MM.1S (cell line): ENCODE results near the gene OGFOD1.

ENCODE experiments used
- DNase-seq: peaks from one replicate; pipeline ENCODE4 v3.0.0-alpha.2; 2015
- H2AFZ ChIP-seq: fragments of 300-600 bp; sonication (generic); 2 replicates; pipeline ENCODE4 v1.6.0; 2016; ENCODE audit warnings: antibody characterized with exemption, low read length
- H3F3A ChIP-seq: fragments of 300-600 bp; sonication (generic); 2 replicates; pipeline ENCODE4 v1.6.1; 2016; ENCODE audit warnings: mild to moderate bottlenecking, antibody characterized with exemption, low read length, moderate library complexity, mixed read lengths; ENCODE audit not compliant: insufficient read depth
- H3K27ac ChIP-seq: fragments of 300-600 bp; sonication (generic); 2 replicates; pipeline ENCODE4 v1.5.1; 2016; ENCODE audit warnings: mild to moderate bottlenecking, low read length
- H3K27me3 ChIP-seq: fragments of 300-600 bp; sonication (generic); replicated peaks from 2 replicates; pipeline ENCODE4 v1.6.0; 2016; ENCODE audit warnings: low read length; ENCODE audit not compliant: insufficient read depth
- H3K36me3 ChIP-seq: fragments of 300-600 bp; sonication (generic); replicated peaks from 2 replicates; pipeline ENCODE4 v1.6.1; 2016; ENCODE audit warnings: mild to moderate bottlenecking, low read length, mixed read lengths; ENCODE audit not compliant: insufficient read depth
- H3K4me1 ChIP-seq: fragments of 300-600 bp; sonication (generic); 2 replicates; pipeline ENCODE4 v1.6.1; 2016; ENCODE audit warnings: low read length, mixed read lengths
- H3K4me2 ChIP-seq: fragments of 300-600 bp; sonication (generic); 2 replicates; pipeline ENCODE4 v1.6.0; 2016; ENCODE audit warnings: low read depth, low read length
- H3K4me3 ChIP-seq: fragments of 300-600 bp; sonication (generic); 2 replicates; pipeline ENCODE4 v1.5.1; 2016; ENCODE audit warnings: low read length, mixed read lengths
- H3K79me2 ChIP-seq: fragments of 300-600 bp; sonication (generic); 2 replicates; pipeline ENCODE4 v1.6.1; 2016; ENCODE audit warnings: mixed run types, low read length, mixed read lengths
- H3K9ac ChIP-seq: fragments of 300-600 bp; sonication (generic); 2 replicates; pipeline ENCODE4 v1.6.1; 2016; ENCODE audit warnings: low read length, mixed read lengths
- H3K9me2 ChIP-seq: fragments of 300-600 bp; sonication (generic); replicated peaks from 2 replicates; pipeline ENCODE4 v1.6.1; 2016; ENCODE audit warnings: mild to moderate bottlenecking, low read length, mixed read lengths; ENCODE audit not compliant: insufficient read depth
- H3K9me3 ChIP-seq: fragments of 300-600 bp; sonication (generic); replicated peaks from 2 replicates; pipeline ENCODE4 v1.6.1; 2016; ENCODE audit warnings: mild to moderate bottlenecking, low read length, mixed read lengths; ENCODE audit not compliant: insufficient read depth
- H4K20me1 ChIP-seq: fragments of 300-600 bp; sonication (generic); 2 replicates; pipeline ENCODE4 v1.6.1; 2016; ENCODE audit warnings: mild to moderate bottlenecking, low read length, moderate library complexity, mixed read lengths; ENCODE audit not compliant: insufficient read depth
- CTCF ChIP-seq: fragments of 300-600 bp; sonication (generic); IDR thresholded peaks from 2 replicates; pipeline ENCODE4 v1.5.1; 2016; ENCODE audit warnings: antibody characterized with exemption, low read length, mixed read lengths
- EZH2 ChIP-seq: fragments of 300-600 bp; sonication (generic); optimal IDR thresholded peaks from 2 replicates; pipeline ENCODE3; 2017; ENCODE audit warnings: low read depth, mild to moderate bottlenecking, antibody characterized with exemption, low read length, mixed read lengths
- EZH2phosphoT487 ChIP-seq: fragments of 300-600 bp; sonication (generic); IDR thresholded peaks from 2 replicates; pipeline ENCODE4 v1.6.1; 2018; ENCODE audit warnings: antibody characterized with exemption, low read length

OGFOD1 gene

GRCh38 chr16:56525236-56525635 is 73.9 kb downstream of the OGFOD1 start:
- Histone ChIP-seq H3K79me2 (no peaks in the 10 kb centered on the region), H3K4me1 (peaks cover 4% of the 10 kb centered on the region), H3K27me3 (0 out of 2 replicates have a peak, but pooled peaks cover 4% of the 10 kb centered on the region), H3K9me2 (no peaks in the 10 kb centered on the region), H2AFZ (no peak overlapping the region), H3K27ac (no peak overlapping the region), H3K9me3 (no peaks in the 10 kb centered on the region), H3K9ac (no peak overlapping the region), H3K4me2 (no peak overlapping the region), H3K36me3 (no peaks in the 10 kb centered on the region), H3F3A (no peaks in the 10 kb centered on the region), H3K4me3 (no peak overlapping the region), H4K20me1 (no peaks in the 10 kb centered on the region)
- no peak for DNase-seq
- no peak for TF ChIP-seq EZH2
- no peak for TF ChIP-seq CTCF
- TF ChIP-seq EZH2phosphoT487: no peak
